ENCODE results near the gene CD96.

DNA sequence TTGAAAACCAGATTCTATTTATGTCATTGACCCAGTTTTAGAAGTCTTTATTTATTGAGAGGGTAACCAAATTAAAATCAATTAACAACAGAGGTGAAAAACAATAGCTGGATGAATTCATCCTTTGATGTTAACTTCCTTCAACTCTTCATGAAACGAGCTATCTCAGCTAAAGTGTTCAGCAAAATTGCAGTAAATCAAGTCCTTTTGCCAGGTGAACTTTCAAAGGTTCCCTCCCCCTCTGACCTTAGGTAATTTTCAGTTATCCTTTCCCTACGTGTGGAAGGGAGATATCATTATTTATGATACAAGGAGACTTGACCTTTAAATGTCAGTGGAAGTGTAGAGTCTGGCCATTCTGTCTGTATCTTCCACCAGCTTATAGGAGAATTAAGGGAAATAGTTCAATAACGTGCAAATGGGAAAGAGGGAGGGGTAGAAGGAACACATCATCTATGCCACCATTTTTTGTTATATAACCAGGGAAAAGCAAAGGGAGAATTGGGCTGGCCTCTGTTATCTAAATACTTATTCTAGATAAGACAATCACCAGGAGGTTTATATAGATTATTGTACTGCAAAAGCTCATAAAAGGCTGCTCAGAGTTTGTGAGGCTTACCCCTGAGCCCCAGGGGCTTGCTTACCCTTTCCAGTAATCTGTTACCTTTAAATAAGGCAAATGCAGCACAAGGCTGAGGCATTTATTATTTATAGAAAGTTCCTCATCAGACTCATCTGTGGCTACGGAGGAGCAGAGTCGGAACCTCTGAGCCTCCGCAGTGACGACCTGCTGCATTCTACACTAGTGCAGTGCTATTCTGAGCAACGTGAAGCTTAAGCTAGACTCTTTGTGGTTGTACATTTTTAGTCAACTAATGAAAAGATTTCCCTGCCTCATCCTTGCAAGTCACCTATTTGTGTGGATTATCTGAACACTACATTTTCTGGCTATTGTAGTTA lies 150.9 kb downstream of the CD96 start:
- no peak for TF ChIP-seq EZH2 (IDR thresholded peaks at IDR 0.05; ENCODE audit: low read depth, unreplicated experiment)
- TF ChIP-seq, protein P1, sequence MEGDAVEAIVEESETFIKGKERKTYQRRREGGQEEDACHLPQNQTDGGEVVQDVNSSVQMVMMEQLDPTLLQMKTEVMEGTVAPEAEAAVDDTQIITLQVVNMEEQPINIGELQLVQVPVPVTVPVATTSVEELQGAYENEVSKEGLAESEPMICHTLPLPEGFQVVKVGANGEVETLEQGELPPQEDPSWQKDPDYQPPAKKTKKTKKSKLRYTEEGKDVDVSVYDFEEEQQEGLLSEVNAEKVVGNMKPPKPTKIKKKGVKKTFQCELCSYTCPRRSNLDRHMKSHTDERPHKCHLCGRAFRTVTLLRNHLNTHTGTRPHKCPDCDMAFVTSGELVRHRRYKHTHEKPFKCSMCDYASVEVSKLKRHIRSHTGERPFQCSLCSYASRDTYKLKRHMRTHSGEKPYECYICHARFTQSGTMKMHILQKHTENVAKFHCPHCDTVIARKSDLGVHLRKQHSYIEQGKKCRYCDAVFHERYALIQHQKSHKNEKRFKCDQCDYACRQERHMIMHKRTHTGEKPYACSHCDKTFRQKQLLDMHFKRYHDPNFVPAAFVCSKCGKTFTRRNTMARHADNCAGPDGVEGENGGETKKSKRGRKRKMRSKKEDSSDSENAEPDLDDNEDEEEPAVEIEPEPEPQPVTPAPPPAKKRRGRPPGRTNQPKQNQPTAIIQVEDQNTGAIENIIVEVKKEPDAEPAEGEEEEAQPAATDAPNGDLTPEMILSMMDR (conservative IDR thresholded peaks at IDR 0.05; ENCODE audit: low read depth in 2 of 2) = no peak
- no peak for TF ChIP-seq POLR2AphosphoS5 (IDR thresholded peaks at IDR 0.05; ENCODE audit: low read depth)
- TF ChIP-seq, protein P2, sequence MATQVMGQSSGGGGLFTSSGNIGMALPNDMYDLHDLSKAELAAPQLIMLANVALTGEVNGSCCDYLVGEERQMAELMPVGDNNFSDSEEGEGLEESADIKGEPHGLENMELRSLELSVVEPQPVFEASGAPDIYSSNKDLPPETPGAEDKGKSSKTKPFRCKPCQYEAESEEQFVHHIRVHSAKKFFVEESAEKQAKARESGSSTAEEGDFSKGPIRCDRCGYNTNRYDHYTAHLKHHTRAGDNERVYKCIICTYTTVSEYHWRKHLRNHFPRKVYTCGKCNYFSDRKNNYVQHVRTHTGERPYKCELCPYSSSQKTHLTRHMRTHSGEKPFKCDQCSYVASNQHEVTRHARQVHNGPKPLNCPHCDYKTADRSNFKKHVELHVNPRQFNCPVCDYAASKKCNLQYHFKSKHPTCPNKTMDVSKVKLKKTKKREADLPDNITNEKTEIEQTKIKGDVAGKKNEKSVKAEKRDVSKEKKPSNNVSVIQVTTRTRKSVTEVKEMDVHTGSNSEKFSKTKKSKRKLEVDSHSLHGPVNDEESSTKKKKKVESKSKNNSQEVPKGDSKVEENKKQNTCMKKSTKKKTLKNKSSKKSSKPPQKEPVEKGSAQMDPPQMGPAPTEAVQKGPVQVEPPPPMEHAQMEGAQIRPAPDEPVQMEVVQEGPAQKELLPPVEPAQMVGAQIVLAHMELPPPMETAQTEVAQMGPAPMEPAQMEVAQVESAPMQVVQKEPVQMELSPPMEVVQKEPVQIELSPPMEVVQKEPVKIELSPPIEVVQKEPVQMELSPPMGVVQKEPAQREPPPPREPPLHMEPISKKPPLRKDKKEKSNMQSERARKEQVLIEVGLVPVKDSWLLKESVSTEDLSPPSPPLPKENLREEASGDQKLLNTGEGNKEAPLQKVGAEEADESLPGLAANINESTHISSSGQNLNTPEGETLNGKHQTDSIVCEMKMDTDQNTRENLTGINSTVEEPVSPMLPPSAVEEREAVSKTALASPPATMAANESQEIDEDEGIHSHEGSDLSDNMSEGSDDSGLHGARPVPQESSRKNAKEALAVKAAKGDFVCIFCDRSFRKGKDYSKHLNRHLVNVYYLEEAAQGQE (IDR thresholded peaks at IDR 0.05; ENCODE audit: unreplicated experiment) = no peak
- TF ChIP-seq, protein P3, sequence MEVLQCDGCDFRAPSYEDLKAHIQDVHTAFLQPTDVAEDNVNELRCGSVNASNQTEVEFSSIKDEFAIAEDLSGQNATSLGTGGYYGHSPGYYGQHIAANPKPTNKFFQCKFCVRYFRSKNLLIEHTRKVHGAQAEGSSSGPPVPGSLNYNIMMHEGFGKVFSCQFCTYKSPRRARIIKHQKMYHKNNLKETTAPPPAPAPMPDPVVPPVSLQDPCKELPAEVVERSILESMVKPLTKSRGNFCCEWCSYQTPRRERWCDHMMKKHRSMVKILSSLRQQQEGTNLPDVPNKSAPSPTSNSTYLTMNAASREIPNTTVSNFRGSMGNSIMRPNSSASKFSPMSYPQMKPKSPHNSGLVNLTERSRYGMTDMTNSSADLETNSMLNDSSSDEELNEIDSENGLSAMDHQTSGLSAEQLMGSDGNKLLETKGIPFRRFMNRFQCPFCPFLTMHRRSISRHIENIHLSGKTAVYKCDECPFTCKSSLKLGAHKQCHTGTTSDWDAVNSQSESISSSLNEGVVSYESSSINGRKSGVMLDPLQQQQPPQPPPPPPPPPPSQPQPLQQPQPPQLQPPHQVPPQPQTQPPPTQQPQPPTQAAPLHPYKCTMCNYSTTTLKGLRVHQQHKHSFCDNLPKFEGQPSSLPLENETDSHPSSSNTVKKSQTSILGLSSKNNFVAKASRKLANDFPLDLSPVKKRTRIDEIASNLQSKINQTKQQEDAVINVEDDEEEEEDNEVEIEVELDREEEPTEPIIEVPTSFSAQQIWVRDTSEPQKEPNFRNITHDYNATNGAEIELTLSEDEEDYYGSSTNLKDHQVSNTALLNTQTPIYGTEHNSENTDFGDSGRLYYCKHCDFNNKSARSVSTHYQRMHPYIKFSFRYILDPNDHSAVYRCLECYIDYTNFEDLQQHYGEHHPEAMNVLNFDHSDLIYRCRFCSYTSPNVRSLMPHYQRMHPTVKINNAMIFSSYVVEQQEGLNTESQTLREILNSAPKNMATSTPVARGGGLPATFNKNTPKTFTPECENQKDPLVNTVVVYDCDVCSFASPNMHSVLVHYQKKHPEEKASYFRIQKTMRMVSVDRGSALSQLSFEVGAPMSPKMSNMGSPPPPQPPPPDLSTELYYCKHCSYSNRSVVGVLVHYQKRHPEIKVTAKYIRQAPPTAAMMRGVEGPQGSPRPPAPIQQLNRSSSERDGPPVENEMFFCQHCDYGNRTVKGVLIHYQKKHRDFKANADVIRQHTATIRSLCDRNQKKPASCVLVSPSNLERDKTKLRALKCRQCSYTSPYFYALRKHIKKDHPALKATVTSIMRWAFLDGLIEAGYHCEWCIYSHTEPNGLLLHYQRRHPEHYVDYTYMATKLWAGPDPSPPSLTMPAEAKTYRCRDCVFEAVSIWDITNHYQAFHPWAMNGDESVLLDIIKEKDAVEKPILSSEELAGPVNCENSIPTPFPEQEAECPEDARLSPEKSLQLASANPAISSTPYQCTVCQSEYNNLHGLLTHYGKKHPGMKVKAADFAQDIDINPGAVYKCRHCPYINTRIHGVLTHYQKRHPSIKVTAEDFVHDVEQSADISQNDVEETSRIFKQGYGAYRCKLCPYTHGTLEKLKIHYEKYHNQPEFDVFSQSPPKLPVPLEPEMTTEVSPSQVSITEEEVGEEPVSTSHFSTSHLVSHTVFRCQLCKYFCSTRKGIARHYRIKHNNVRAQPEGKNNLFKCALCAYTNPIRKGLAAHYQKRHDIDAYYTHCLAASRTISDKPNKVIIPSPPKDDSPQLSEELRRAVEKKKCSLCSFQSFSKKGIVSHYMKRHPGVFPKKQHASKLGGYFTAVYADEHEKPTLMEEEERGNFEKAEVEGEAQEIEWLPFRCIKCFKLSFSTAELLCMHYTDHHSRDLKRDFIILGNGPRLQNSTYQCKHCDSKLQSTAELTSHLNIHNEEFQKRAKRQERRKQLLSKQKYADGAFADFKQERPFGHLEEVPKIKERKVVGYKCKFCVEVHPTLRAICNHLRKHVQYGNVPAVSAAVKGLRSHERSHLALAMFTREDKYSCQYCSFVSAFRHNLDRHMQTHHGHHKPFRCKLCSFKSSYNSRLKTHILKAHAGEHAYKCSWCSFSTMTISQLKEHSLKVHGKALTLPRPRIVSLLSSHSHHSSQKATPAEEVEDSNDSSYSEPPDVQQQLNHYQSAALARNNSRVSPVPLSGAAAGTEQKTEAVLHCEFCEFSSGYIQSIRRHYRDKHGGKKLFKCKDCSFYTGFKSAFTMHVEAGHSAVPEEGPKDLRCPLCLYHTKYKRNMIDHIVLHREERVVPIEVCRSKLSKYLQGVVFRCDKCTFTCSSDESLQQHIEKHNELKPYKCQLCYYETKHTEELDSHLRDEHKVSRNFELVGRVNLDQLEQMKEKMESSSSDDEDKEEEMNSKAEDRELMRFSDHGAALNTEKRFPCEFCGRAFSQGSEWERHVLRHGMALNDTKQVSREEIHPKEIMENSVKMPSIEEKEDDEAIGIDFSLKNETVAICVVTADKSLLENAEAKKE (CRISPR knock-in tag; IDR thresholded peaks at IDR 0.05) = no peak

Measured in GM23338 (cell line).